GM13976 (cell line): ENCODE data around the gene ANKRD60.

Experiments
- DNase-seq: peaks from one replicate; pipeline ENCODE4 v3.0.0; 2012; ENCODE audit warnings: low spot score
- CTCF ChIP-seq: IDR thresholded peaks from 2 replicates; pipeline ENCODE4 v1.5.1; 2012; ENCODE audit warnings: borderline replicate concordance, mild to moderate bottlenecking; ENCODE audit not compliant: insufficient read depth; ENCODE audit errors: extremely low read depth, missing control alignments, control extremely low read depth
- in situ Hi-C: fragments of 300-500 bp; cut with MboI; formaldehyde crosslinking; loops from one replicate; pipeline ENCODE4 v1.12.0; 2022; ENCODE audit warnings: low sequenced_read_pairs, mixed read lengths, inconsistent platforms; ENCODE audit not compliant: unreplicated experiment

ANKRD60 gene

GRCh38 chr20:58168843-58169242, 59.6 kb downstream of the ANKRD60 start:
- no peak for DNase-seq
- TF ChIP-seq CTCF: no peak
- in situ Hi-C loops: no loop called here

- in situ Hi-C loops: no loop called here
- no peak for TF ChIP-seq CTCF
- DNase-seq: no peak
Observed at GRCh38 chr20:58167759-58168158, 60.7 kb downstream of the ANKRD60 start.
